RPMI7951 (cell line): ENCODE results near the gene IL17RD. TPM values are rescaled to one million over a fixed set of nuclear protein-coding genes. Genes with fewer than 3 reads are reported as not detected.

ENCODE experiments used
- DNase-seq: peaks from one replicate; pipeline ENCODE4 v3.0.0-alpha.2; 2012; ENCODE audit warnings: low read depth
- total RNA-seq: library from RNA; depleted of rRNA; stranded (reverse); fragments of >200 nt; shearing (Covaris generic); gene quantifications from 2 replicates; pipeline ENCODE4 v1.2.3, GENCODE V29; 2014

Gene IL17RD
- total RNA-seq, 1 experiment from 2014 or later = 8.8 TPM

- DNase-seq = peak; percentile 94
These were observed 6.1 kb downstream of the IL17RD start for GRCh38 chr3:57158813-57159738.

- DNase-seq = no peak
These were observed 6.8 kb downstream of the IL17RD start for GRCh38 chr3:57158325-57158724.

GRCh38 chr3:57157545-57157944, 7.6 kb downstream of the IL17RD start:
- no peak for DNase-seq

- DNase-seq = no peak
These were observed 9.9 kb downstream of the IL17RD start for GRCh38 chr3:57155310-57155643.

- DNase-seq = no peak
These were observed 10.5 kb downstream of the IL17RD start for GRCh38 chr3:57154470-57155309.

GRCh38 chr3:57152151-57153143, 12.7 kb downstream of the IL17RD start:
- no peak for DNase-seq

- no peak for DNase-seq
These were observed 13.4 kb downstream of the IL17RD start for GRCh38 chr3:57151749-57152148.

- peak; percentile 75 for DNase-seq
These were observed 14.1 kb downstream of the IL17RD start for GRCh38 chr3:57151021-57151449.

- peak; percentile 62 for DNase-seq
These were observed 15.0 kb downstream of the IL17RD start for GRCh38 chr3:57150113-57150581.

GRCh38 chr3:57147071-57147470, 18.1 kb downstream of the IL17RD start:
- DNase-seq = no peak

- DNase-seq = no peak
These were observed 19.3 kb downstream of the IL17RD start for GRCh38 chr3:57145852-57146251.

GRCh38 chr3:57144952-57145351, 20.2 kb downstream of the IL17RD start:
- DNase-seq = no peak

GRCh38 chr3:57143886-57144459, 21.2 kb downstream of the IL17RD start:
- DNase-seq = no peak

GRCh38 chr3:57142411-57142723, 22.8 kb downstream of the IL17RD start:
- DNase-seq = no peak

GRCh38 chr3:57141719-57142410, 23.3 kb downstream of the IL17RD start:
- no peak for DNase-seq

GRCh38 chr3:57140894-57141293, 24.3 kb downstream of the IL17RD start:
- DNase-seq = no peak

GRCh38 chr3:57135964-57136719, 29.0 kb downstream of the IL17RD start:
- no peak for DNase-seq

- DNase-seq = no peak
These were observed 32.0 kb downstream of the IL17RD start for GRCh38 chr3:57133157-57133556.

- DNase-seq = no peak
These were observed 32.5 kb downstream of the IL17RD start for GRCh38 chr3:57132674-57133073.

GRCh38 chr3:57131210-57131588, 34.0 kb downstream of the IL17RD start:
- no peak for DNase-seq
